Endometrium (tissue), 2 donors: ENCODE data around the gene RBM8A.

Experiments used
- FAIRE-seq: peaks from 2 replicates; lab custom pipeline; 2012; peaks lifted over from hg19 to GRCh38; lab: Jason Lieb, UNC
- donor health status: control.
- donor health status: control.

The RBM8A gene

GRCh38 chr1:145916745-145917144 lies 10.5 kb downstream of the RBM8A start:
- FAIRE-seq, result no peak

- no peak for FAIRE-seq
Observed at GRCh38 chr1:145912128-145912641, 15.1 kb downstream of the RBM8A start.

GRCh38 chr1:145908653-145909052 lies 18.6 kb downstream of the RBM8A start:
- no peak for FAIRE-seq

GRCh38 chr1:145906954-145907753 lies 20.1 kb downstream of the RBM8A start:
- no peak for FAIRE-seq

GRCh38 chr1:145901312-145902021 lies 25.8 kb downstream of the RBM8A start:
- no peak for FAIRE-seq

- no peak for FAIRE-seq
Observed at GRCh38 chr1:145898756-145899155, 28.5 kb downstream of the RBM8A start.

GRCh38 chr1:145897969-145898368 lies 29.3 kb downstream of the RBM8A start:
- no peak for FAIRE-seq

- FAIRE-seq, result no peak
Observed at GRCh38 chr1:145895471-145895870, 31.8 kb downstream of the RBM8A start.

GRCh38 chr1:145893306-145894055 lies 33.8 kb downstream of the RBM8A start:
- FAIRE-seq, result no peak

GRCh38 chr1:145892486-145893087 lies 34.7 kb downstream of the RBM8A start:
- FAIRE-seq, result no peak

- peak; percentile 60 for FAIRE-seq
Observed at GRCh38 chr1:145891587-145892485, 35.4 kb downstream of the RBM8A start.

- no peak for FAIRE-seq
Observed at GRCh38 chr1:145891143-145891542, 36.1 kb downstream of the RBM8A start.

- no peak for FAIRE-seq
Observed at GRCh38 chr1:145889722-145890121, 37.6 kb downstream of the RBM8A start.

- no peak for FAIRE-seq
Observed at GRCh38 chr1:145887631-145888030, 39.7 kb downstream of the RBM8A start.

- no peak for FAIRE-seq
Observed at GRCh38 chr1:145886816-145887215, 40.5 kb downstream of the RBM8A start.

- FAIRE-seq, result no peak
Observed at GRCh38 chr1:145886390-145886789, 40.9 kb downstream of the RBM8A start.

- no peak for FAIRE-seq
Observed at GRCh38 chr1:145885738-145886287, 41.5 kb downstream of the RBM8A start, which contains the start of gene ANKRD35. ANKRD35 (minus strand) TSS chr1:145885866; CDS start chr1:145885758, 108 bp downstream.

GRCh38 chr1:145884675-145885074 lies 42.6 kb downstream of the RBM8A start:
- no peak for FAIRE-seq

- FAIRE-seq, result no peak
Observed at GRCh38 chr1:145879775-145880174, 47.5 kb downstream of the RBM8A start.

- FAIRE-seq, result no peak
Observed at GRCh38 chr1:145878724-145879123, 48.6 kb downstream of the RBM8A start.
